HG03469 (cell line): ENCODE data around the gene BEND7.

ENCODE experiments used
- ATAC-seq: cut with Tn5 transposase; IDR thresholded peaks from one replicate; pipeline ENCODE4 v1.9.1; 2021; ENCODE audit warnings: mild to moderate bottlenecking, moderate library complexity, moderate number of reproducible peaks; ENCODE audit not compliant: unreplicated experiment

BEND7 gene

DNA sequence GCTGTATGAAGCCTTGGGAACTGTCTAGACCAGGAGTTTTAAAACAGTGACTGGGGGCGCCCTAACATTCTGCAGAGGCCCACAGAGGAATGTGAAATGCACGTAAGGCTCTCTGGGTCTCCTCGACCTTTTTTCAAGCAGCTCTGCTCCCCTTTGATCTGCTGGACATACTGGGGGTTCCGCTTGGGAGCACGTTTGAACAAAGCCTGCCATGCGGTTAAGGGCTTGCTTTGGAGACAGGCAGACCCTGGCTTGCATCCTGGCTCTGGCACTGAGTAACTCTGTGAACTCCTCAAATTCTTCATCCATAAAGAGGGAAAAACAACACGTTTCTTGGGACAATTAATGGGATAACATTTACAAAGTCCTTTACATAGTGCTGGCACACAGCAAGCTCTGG is 7.8 kb downstream of the BEND7 start:
- no peak for ATAC-seq

DNA sequence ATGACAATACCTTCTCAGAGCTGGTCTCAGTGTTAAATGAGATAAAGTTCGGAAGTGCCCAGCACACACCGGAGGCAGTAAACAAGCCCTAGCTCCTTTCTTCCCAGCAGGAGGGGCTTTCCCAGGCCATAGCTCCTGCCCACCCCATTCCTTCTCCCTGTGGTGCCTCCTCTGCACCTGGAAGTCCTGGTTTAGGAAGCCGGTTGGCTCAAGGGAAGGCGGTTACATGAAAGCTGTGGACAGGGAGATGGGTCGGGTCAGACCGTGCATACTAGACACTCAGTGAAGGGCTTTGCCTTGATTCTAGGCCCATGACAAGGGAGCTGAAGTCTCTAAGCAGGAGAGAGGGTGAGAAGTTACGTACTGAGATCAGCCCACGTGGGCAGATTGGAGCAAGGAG is 8.6 kb downstream of the BEND7 start:
- no peak for ATAC-seq

DNA sequence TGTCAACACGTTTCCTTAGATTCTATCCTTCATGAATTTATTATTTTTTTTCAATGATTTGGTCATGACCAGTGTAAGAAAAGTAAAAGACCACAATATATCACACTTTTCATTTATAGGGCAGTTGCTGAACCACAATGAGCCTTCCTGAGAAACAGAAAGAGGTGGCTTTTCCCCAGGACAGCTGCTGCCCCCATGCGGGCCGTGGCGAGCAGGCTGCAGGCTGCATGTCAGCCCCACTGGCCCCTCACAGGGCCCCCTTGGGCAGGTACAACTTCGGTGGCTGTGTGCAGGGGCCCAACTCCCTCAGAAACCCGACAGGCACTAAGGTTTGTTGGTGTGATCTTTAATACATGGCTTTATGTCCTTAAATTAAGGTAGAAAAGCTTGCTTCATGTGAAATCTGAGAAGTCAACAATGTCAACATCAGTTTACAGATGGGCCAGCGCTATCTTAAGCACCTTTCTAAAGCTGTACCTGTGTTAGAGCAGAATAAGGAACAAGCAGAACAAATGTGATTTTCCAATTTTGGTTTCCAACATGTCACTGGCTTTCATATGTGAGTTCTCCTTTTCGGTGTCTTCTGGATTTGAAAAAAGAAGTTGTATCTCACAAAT is 10.6 kb downstream of the BEND7 start:
- ATAC-seq: no peak

DNA sequence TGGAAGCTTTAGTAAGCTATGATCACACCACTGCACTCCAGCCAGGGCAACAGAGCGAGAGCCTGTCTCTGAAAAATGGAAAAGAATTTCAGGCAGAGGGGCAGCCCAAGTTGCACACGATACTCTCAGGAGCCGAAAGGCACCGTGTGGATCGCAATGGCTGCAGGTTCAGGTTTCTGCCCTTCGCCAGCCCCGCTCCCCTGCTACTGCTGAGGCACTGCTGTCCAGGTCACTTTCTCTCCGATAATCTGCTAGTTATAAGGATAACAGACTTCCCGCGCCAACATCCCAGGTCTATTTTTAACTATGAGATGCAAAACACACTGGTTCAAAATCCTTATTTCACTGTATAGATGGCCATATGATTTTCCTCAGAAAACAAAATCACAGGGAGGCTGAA is 11.1 kb downstream of the BEND7 start:
- ATAC-seq: no peak

DNA sequence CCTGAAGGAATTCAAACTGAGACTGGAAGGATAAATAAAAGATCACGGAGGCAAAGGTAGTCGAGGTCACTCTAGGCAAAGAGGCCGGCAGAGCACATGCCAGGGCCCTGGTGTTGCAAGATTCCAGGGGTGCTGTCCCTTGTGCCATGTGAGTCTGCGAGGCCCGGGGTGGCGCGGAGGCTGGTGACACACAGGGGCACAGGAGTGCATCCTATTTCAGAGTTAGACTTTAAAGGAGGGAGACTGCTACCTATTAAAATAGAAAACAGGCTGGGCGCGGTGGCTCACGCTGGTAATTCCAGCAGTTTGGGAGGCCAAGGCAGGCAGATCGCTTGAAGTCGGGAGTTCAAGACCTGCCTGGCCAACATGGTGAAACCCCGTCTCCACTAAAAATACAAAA is 12.6 kb downstream of the BEND7 start:
- ATAC-seq: no peak

DNA sequence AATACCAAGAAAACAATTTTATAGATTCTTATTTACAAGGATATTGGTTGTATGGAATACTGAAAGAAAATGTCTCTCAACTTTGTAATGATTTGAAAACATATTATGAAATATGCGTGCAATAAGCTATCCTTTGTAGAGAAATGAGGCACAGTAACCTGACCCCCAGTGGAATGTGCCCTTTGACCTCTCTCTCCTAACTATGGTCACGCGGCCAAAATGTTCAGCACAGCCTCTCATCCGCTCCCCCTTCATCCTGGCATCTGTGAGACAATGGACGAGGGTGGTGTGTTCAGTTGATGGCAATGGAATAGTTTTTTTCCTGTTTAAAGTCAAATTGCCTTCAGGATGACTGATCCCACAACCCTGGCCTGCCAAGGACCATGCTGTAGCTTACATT is 13.3 kb downstream of the BEND7 start:
- no peak for ATAC-seq

DNA sequence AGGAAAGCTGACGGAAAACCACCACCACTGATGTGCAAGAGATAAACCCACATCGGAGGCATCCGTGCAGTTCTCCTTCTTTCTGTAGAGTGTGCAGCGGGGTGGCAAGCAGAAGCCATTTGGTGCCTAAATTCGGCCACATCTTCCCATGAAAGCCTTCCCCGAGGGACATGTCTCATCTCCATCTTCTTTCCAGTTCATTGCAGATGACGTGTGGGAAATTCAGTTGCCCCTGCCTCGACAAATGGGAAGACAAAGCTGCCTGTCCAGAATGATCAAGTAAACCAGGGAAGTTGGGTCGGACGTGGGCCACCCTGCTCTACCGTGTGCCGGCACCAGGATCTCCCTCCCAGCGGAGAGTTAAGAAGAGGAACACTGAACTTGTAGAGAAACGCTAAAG is 14.5 kb downstream of the BEND7 start:
- ATAC-seq: no peak

DNA sequence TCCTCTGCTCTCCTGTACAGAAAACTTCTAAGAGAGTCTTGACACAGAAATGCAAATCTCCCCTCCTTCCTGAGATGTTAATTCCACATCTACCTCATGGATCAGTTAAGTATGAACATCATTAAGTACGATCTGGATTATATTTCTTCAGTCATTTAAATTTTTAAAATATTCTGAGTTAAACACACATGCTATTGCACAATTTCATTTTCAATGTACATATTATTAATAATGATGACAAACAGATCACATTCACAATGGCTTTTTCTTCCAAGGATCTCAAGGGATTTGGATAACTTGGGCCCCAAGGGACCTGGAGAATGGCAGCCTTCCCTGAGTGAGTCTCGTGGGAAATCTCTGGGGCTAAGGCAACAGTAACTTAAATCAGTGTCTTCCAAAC is 16.2 kb downstream of the BEND7 start:
- no peak for ATAC-seq

DNA sequence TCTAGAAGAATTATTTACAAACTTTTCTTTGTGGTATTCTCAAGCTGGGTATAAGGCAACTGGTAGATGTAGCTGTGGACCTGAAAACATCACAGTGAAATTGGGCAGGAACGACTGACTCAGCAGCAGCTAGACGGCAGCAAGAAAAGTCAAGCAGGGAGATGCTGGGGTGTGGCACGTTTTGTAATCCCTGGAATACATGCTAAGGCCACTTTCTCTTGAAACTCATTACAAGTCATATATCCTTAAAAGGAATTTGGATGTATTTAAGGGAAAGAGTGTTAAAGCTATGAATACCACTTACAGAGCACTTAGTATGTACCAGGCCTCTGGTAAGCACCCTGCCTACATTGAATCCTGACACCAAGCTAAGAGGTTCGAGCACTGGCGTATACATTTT is 17.4 kb downstream of the BEND7 start:
- ATAC-seq: no peak

DNA sequence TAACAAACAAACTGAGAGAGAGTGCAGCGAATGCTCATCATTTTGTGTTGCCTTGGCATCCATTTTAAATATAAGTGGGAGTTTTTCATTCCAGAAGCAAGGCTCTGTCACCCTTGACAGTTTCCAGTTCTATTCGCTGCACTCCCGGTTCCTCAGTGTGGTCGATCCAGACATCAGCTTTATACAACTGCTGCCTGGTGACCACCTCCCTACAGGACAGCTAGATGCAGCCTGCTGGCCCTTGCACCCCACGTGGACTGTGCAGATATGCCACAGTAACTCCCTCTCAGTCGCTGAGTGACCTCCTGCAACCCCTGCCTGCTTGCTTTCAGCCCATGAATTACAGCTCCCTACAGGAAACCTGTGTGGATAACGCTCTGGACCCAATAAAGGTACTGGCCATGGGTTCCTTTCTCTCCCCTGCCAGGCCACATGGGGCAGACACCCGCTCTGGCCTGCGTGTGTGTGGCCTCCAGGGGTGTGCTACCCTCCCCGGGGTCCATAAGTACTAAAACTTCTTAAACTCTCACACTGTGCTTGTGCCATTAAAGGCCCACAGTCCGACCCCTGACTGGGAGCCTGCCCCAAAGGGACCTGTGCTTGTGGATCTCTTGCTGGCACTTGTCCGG is 23.6 kb downstream of the BEND7 start:
- no peak for ATAC-seq

DNA sequence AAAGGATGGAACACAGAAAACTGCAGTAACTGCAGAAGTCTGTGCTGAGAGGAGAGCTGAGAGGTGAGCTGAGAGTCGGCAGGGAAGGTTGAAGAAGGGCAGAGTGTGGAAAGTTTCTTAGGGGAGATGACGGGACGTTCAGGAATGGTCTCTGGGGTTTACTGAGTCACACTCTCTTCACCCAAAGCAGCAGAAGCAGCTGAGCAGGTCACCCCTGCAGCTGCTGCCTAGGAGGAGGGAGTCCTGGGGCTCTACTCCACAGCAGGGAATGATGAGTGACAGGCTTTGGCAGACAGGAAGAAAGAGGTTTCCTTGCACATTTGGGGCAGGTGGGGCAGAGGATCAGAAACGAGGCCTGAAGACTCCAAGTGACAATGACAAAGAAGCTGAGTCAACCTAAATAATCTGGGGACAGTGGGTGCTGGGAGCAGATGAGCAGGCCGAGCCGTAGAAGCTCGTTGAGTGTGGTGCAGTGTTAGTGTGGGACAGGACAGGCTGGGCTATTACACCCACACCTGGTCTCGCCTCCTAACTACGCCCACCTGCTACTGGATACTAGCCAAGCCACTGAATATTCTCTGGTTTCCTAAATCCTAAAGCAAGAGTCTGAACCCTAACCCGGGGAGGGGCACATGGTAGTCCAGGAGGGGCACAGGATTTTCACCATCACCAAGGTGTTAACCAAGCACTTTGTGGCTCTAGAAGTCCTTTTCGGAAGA is 24.9 kb downstream of the BEND7 start:
- no peak for ATAC-seq

DNA sequence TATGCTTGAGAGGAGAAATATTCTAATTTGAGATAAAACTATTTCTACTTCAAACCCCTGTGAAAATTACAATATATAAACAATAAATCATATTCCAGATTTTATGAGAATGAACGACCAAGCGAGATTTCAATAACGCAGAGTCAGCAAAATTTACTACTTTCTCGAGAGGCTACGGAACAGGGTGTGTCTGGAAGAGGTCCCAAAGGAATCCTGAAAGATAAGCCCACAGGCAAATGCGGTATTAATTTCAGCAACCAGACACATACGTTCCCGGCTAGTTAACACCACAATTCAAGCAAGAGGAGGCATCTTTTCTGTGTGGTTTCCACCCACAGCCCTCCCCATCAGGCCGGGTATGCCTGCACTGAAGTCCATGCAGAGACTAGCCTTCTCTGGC is 26.4 kb downstream of the BEND7 start:
- no peak for ATAC-seq

DNA sequence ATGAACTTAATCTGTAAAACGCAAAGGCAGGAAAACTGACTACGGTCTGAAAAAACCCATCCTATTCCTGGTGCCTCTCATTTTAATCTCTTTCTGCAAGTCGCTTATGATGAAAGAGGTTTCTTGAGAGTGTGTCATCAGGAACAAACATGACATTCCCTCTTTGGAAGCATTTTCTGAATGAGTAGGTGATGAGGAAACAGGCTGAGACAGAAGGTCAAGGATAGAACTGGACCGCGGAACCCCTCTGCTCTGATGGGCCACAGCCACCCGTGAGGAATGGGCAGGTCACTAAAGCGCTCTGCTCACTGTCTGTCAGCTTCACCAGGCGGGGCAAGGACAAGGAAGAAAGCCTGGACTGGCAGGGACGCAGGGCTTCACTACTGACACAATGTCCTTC is 28.6 kb downstream of the BEND7 start:
- ATAC-seq: no peak

DNA sequence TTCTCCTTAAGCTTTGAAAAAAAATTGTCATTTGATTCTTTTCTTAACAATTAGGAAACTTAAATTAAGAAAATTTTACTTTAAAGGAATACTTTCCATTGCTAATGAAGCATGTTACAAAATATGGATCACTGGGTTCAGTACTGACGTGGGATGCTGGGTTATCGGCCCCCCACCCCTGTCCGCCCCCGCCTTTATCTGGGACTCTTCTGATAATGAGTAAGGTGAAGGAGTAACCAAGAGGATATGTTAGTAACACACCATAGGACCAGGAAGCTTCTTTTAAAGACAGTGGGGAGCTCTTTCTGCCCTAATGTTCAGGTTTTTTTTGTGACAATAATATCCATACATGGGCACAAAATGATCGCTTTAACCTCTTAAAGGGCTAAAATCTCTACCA is 29.7 kb downstream of the BEND7 start:
- no peak for ATAC-seq

DNA sequence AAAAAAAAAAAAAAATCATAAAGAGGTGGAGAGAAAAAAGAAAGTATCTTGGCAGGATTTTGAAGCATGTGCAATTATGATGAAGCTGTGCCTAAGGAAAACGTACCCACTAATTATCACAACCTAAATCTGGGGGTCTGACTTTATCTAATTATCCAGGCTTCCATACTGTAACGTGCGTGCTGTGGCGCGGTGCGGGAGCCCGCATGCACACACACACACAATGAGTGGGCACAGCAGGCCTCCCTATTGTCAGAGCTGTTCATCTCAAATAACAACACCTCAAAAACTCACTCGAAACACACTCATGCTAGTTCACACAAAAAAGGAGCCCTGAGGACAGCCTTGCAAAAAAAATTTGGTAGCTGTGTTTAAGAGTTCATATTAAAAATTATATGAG is 31.9 kb downstream of the BEND7 start:
- ATAC-seq: no peak

DNA sequence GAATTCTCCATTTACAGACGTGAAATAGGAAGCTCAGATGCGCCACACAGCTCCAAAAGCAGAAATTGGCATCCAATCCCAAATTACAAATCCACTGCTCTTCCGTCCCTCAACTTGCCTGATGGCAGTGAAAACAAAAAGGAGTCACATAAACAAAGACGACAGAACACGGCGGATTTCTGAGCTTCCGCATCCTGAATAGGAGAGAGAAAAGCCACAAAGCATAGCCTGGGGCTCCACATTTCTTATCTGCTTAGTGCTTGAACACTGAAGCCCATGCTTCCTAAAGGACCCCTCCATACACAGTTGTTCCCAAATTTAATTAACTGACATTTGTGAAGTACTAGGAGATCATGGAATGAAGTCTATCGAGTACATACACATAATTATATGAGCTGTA is 32.6 kb downstream of the BEND7 start:
- ATAC-seq: no peak

DNA sequence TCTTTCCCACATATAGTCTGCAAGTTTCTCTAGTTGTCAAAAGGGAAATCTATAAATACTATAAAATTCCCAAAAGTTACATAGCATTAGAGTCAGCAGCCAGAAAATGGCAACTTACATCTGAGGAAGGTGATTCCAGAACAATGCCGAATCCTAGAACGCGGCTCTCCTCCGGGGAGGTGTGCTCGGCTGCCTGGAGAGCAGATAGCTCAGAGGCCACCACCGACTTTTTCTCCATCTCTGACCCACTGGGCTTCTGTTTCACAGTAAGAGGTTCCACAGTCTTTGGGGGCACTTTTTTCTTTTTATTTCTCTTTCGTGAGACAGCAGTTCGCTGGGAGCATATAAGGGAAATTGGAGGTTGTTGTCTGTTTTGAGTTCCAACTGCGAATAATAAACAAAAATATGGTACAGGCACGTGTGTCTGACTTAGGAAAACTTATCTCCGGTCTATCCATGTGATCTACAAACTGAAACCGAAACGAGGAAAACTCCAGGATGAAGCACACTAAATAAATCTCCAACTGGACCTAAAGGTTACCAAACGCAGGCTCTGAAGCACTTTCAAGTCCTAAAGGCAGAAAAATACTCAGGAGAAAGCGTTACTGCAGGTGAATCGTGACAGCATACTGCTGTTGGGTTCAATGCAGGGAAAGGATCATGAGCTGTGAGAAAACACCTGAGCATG is 36.2 kb downstream of the BEND7 start:
- no peak for ATAC-seq

DNA sequence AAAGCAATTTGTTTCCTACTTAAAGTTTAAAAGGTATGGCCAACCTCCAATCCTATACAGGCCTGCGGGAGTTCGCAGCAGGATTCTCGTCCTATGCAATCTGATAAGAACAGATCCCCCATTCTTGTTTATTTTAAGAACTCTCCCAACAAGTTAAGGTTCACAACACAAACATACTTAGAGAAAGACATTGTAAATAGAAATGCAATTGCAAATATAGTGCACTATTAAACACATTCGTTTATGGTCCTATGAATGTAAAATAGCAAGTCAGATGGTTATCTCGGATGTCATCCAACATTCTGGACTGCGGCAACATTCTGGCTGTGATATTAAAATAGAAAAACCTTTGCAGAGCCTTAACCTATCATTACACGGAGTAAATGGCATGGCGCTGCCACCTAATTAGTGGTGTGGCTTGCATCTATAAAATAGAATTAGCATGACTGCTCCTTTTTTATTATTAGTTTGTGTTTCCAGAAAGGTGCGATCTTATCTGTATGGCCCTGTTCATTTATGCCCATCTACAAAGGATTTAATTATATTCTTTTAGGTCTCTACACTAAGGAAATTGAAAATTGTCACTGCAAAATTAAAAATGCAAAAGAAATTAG is 37.0 kb downstream of the BEND7 start:
- no peak for ATAC-seq

DNA sequence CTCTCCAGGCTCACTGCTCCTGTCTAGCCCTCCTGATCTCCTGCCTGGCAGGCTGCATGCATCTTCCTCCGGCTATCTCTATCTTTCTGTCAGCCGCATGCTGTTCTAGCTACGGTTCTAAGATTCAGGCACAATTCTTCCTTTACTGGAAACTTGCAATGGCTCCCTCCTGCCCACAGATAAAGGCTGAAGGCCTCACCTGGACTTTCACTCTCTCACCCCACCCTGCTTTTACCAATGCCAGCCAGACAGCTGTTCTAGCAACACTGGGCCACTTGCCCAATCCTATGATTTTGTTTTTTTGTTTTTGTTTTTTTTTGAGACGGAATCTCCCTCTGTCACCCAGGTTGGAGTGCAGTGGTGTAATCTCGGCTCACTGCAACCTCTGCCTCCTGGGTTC is 38.3 kb downstream of the BEND7 start:
- ATAC-seq: no peak

DNA sequence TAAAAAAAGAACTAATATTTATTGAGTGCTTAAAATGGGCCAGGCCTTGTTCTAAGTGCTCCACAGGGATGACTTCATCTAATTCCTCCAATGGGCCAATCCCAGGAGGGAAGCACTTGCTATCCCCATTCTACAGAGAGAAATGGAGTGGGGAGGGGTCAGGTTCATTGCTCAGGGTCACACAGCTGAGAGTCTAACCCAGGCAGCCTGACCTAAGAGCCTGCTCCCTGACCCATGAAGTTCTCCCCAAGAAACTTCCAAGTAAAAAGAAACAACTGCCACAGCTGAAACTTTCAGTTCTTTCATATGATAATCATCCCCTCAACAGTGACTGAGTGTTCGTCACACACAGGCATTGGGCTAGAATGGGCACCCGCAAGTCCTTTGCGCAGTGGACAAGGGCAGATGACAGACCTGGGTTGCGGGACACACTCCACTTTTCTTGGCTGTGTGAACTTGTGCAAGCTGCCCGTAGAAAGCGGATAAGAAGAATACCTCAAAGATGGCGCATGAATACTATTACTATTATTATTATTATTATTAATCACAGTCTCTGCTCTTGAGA is 39.7 kb downstream of the BEND7 start:
- ATAC-seq: no peak

DNA sequence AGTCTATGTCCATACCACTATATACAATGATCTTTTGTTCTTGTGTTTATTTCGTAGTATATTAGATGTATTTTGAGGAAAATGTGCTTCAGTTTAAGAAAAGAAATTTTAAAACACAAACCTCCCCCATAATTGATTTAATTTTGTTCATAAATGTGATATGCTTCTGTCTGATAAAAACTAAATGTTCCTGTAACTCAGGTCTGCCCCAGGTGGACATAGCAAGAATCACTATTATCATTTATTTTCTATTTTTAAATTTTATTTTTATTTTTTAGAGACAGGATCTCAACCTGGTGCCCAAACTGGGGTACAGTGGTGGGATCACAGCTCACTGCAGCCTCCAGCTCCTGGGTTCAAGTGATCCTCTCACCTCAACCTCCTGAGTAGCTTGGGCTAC is 43.2 kb downstream of the BEND7 start:
- ATAC-seq: no peak
